WTC11 (cell line): ENCODE measurements around the gene EIF5A. TPM values are rescaled to one million over a fixed set of nuclear protein-coding genes. Genes with fewer than 3 reads are reported as not detected.

Experiments used
- ATAC-seq: fragments of 200-7000 bp; cut with Tn5 transposase; 2 replicates; pipeline ENCODE4 v1.10.0; 2021; ENCODE audit warnings: mild to moderate bottlenecking, moderate library complexity
- CTCF ChIA-PET: fragments of 300-600 bp; sonication (Branson Sonifier 250); formaldehyde crosslinking; loops from one replicate; lab custom pipeline; 2021; ENCODE audit warnings: antibody characterized with exemption; lab: Charles Lee
- POLR2A ChIA-PET: fragments of 350-600 bp; sonication (Branson Sonifier 250); formaldehyde crosslinking; loops from one replicate; lab custom pipeline; 2021; ENCODE audit warnings: antibody characterized with exemption; lab: Charles Lee
- DNase-seq: peaks from one replicate; pipeline ENCODE4 v3.0.0; 2021; ENCODE audit warnings: low spot score
- H3K27ac Mint-ChIP-seq: 2 replicates; pipeline ENCODE4 v1.8.0; 2021; ENCODE audit warnings: mixed read lengths
- H3K27me3 Mint-ChIP-seq: 2 replicates; pipeline ENCODE4 v1.8.0; 2021; ENCODE audit warnings: low read depth, mild to moderate bottlenecking, moderate library complexity, mixed read lengths
- H3K36me3 Mint-ChIP-seq: 2 replicates; pipeline ENCODE4 v1.8.0; 2021; ENCODE audit warnings: mixed read lengths
- H3K4me1 Mint-ChIP-seq: 2 replicates; pipeline ENCODE4 v1.8.0; 2022; ENCODE audit warnings: mixed read lengths
- H3K4me3 Mint-ChIP-seq: 2 replicates; pipeline ENCODE4 v1.8.0; 2021; ENCODE audit warnings: mild to moderate bottlenecking, moderate library complexity, mixed read lengths
- H3K9me3 Mint-ChIP-seq: 2 replicates; pipeline ENCODE4 v1.8.0; 2021; ENCODE audit warnings: mixed read lengths
- ATF3 ChIP-seq: sonication (generic); formaldehyde crosslinking; conservative IDR thresholded peaks from 2 replicates; pipeline ENCODE4 v1.8.1; 2022; ENCODE audit warnings: mild to moderate bottlenecking, missing genetic modification reagents
- ATF6 ChIP-seq: sonication (generic); formaldehyde crosslinking; IDR thresholded peaks from 2 replicates; pipeline ENCODE4 v1.8.1; 2023; ENCODE audit warnings: mild to moderate bottlenecking, missing genetic modification reagents
- CREM ChIP-seq: sonication (generic); formaldehyde crosslinking; IDR thresholded peaks from 2 replicates; pipeline ENCODE4 v1.8.1; 2022; ENCODE audit warnings: mild to moderate bottlenecking, missing genetic modification reagents, moderate library complexity
- FOXJ3 ChIP-seq: sonication (generic); formaldehyde crosslinking; IDR thresholded peaks from 2 replicates; pipeline ENCODE4 v1.9.0; 2021; ENCODE audit warnings: missing genetic modification reagents, mild to moderate bottlenecking, borderline replicate concordance
- FOXP1 ChIP-seq: sonication (generic); formaldehyde crosslinking; IDR thresholded peaks from 2 replicates; pipeline ENCODE4 v1.8.0; 2022; ENCODE audit warnings: missing genetic modification reagents, mild to moderate bottlenecking, moderate library complexity, borderline replicate concordance
- FOXP4 ChIP-seq: sonication (generic); formaldehyde crosslinking; IDR thresholded peaks from 2 replicates; pipeline ENCODE4 v1.8.0; 2022; ENCODE audit warnings: mild to moderate bottlenecking, missing genetic modification reagents
- IRF2 ChIP-seq: sonication (generic); formaldehyde crosslinking; IDR thresholded peaks from 2 replicates; pipeline ENCODE4 v1.8.0; 2022; ENCODE audit warnings: low read depth, missing genetic modification reagents, borderline replicate concordance
- JAZF1 ChIP-seq: fragments of 250-450 bp; sonication (Bioruptor Pico); IDR thresholded peaks from 2 replicates; pipeline ENCODE4 v1.9.0; 2021; ENCODE audit warnings: moderate library complexity, mild to moderate bottlenecking, inconsistent platforms
- NR3C1 ChIP-seq: sonication (generic); formaldehyde crosslinking; conservative IDR thresholded peaks from 2 replicates; pipeline ENCODE4 v1.8.1; 2023; ENCODE audit warnings: low read depth, mild to moderate bottlenecking, missing genetic modification reagents
- OVOL2 ChIP-seq: fragments of 250-450 bp; sonication (Bioruptor Pico); IDR thresholded peaks from 2 replicates; pipeline ENCODE4 v1.9.0; 2021; ENCODE audit warnings: mild to moderate bottlenecking, borderline replicate concordance
- RORB ChIP-seq: fragments of 250-450 bp; sonication (Bioruptor Pico); IDR thresholded peaks from 2 replicates; pipeline ENCODE4 v1.9.0; 2021; ENCODE audit warnings: mild to moderate bottlenecking
- TEAD4 ChIP-seq: sonication (generic); formaldehyde crosslinking; IDR thresholded peaks from 2 replicates; pipeline ENCODE4 v1.8.0; 2022; ENCODE audit warnings: mild to moderate bottlenecking, missing genetic modification reagents
- ZNF121 ChIP-seq: sonication (generic); formaldehyde crosslinking; IDR thresholded peaks from 2 replicates; pipeline ENCODE4 v1.8.0; 2023; ENCODE audit warnings: missing genetic modification reagents
- ZNF138 ChIP-seq: sonication (generic); formaldehyde crosslinking; conservative IDR thresholded peaks from 2 replicates; pipeline ENCODE4 v1.8.1; 2022; ENCODE audit warnings: mild to moderate bottlenecking, moderate library complexity, missing genetic modification reagents
- ZNF396 ChIP-seq: fragments of 250-450 bp; sonication (Bioruptor Pico); IDR thresholded peaks from 2 replicates; pipeline ENCODE4 v1.8.0; 2021; ENCODE audit warnings: mild to moderate bottlenecking, moderate library complexity, borderline replicate concordance
- ZNF416 ChIP-seq: fragments of 250-450 bp; sonication (Bioruptor Pico); IDR thresholded peaks from 2 replicates; pipeline ENCODE4 v1.9.0; 2021; ENCODE audit warnings: mild to moderate bottlenecking, inconsistent platforms
- total RNA-seq: library from RNA; stranded (reverse); gene quantifications from 3 replicates; pipeline ENCODE4 v1.2.3, GENCODE V29; 2021
- TF ChIP-seq, protein P1 (sequence below): sonication (generic); formaldehyde crosslinking; IDR thresholded peaks from 2 replicates; pipeline ENCODE4 v1.8.1; 2022; ENCODE audit warnings: mild to moderate bottlenecking, missing genetic modification reagents, moderate library complexity, borderline replicate concordance
- TF ChIP-seq, protein P2 (sequence below): sonication (generic); formaldehyde crosslinking; IDR thresholded peaks from 2 replicates; pipeline ENCODE4 v1.8.0; 2022; ENCODE audit warnings: mild to moderate bottlenecking, missing genetic modification reagents
- TF ChIP-seq, protein P3 (sequence below): sonication (generic); formaldehyde crosslinking; IDR thresholded peaks from 2 replicates; pipeline ENCODE4 v1.8.1; 2022; ENCODE audit warnings: low read depth, mild to moderate bottlenecking, moderate library complexity, missing genetic modification reagents, borderline replicate concordance
- TF ChIP-seq, protein P4 (sequence below): sonication (generic); formaldehyde crosslinking; IDR thresholded peaks from 2 replicates; pipeline ENCODE4 v1.8.1; 2022; ENCODE audit warnings: mild to moderate bottlenecking, moderate library complexity, missing genetic modification reagents
- TF ChIP-seq, protein P5 (sequence below): sonication (generic); formaldehyde crosslinking; IDR thresholded peaks from 2 replicates; pipeline ENCODE4 v1.8.1; 2022; ENCODE audit warnings: low read depth, missing genetic modification reagents, borderline replicate concordance

EIF5A gene
- total RNA-seq, 1 experiment from 2014 or later: 1,021 TPM

DNA sequence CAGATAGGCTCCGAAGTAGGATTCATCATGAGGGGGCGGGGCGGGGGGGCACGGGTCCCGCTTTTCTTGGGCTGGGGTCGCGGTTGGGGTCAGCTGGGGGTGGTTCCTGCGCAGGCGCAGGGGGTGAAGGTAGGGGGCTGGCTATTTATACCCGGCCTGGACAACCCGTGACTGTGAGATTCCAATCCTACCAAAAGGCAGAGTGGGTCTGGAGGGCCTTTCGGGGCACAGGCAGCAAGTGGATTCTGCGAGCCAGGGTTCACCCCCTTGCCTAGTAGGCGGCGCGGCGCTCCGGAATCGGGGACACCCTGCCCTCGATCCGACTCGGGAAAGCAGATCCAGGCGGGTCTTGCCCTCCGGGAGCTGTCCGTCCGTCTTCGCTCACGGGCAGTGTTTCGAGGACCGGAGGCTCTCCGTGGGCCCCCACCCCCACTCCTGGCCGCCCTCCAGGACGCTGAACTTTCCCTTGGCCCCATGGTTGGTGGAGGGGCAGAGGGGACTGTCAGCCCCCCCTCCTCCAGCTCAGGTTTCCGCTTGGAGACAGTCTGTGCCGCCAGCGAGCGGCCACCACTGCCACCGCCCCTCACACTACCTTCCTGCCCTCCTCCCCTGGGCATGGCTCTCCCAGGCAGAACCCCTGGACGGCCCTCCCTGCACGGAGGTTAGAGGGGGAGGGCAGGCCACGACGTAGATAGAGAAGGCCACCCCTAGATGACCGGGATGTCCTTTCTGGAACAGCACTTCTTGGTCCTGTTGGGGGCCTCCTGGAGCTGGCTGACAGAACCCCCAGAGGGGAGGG, 25.3 kb upstream of the EIF5A start:
- H3K27ac Mint-ChIP-seq: no peak overlapping the region
- ChIA-PET POLR2A (interaction anchor here (0.7 to 1.7 kb wide), 7 partner anchors 12 to 266 kb away, joined by 3 to 8 read pairs (median 4); partner anchors contain the start of gene GABARAP), CTCF (interaction anchor here (0.6 to 7.0 kb wide), 21 partner anchors 9 to 307 kb away, joined by 3 to 119 read pairs (median 10); partner anchors contain the start of genes ACAP1, GABARAP, NEURL4 and SOX15)
- DNase-seq: peak; percentile 41
- TF ChIP-seq, protein P1, sequence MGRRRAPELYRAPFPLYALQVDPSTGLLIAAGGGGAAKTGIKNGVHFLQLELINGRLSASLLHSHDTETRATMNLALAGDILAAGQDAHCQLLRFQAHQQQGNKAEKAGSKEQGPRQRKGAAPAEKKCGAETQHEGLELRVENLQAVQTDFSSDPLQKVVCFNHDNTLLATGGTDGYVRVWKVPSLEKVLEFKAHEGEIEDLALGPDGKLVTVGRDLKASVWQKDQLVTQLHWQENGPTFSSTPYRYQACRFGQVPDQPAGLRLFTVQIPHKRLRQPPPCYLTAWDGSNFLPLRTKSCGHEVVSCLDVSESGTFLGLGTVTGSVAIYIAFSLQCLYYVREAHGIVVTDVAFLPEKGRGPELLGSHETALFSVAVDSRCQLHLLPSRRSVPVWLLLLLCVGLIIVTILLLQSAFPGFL (CRISPR knock-in tag): no peak
- no peak for TF ChIP-seq JAZF1
- no peak for TF ChIP-seq ATF6 (CRISPR knock-in tag)
- 0 out of 2 replicates have a peak, but pooled peaks have one; percentile 21 for TF ChIP-seq FOXP1 (CRISPR knock-in tag)
- TF ChIP-seq ATF3: no peak
- 0 out of 2 replicates have a peak, but pooled peaks have one; percentile 25 for TF ChIP-seq FOXP4 (CRISPR knock-in tag)
- TF ChIP-seq ZNF138 (CRISPR knock-in tag): no peak
- TF ChIP-seq ZNF396: no peak
- TF ChIP-seq NR3C1 (CRISPR knock-in tag): no peak
- TF ChIP-seq TEAD4 (CRISPR knock-in tag): no peak
- no peak for TF ChIP-seq RORB (CRISPR knock-in tag)
- ATAC-seq: peak; percentile 1; the same call in 1 of the 2 replicates
- peak overlapping the region; percentile 82 for H3K4me3 Mint-ChIP-seq
- H3K9me3 Mint-ChIP-seq: no peaks in the 10 kb centered on the region
- H3K27me3 Mint-ChIP-seq: peaks cover 21% of the 10 kb centered on the region
- H3K4me1 Mint-ChIP-seq: peaks cover 20% of the 10 kb centered on the region
- H3K36me3 Mint-ChIP-seq: no peaks in the 10 kb centered on the region

- no peak for ATAC-seq
- POLR2A ChIA-PET: interaction anchor here (1.1 to 1.7 kb wide), 3 partner anchors 11 to 65 kb away, joined by 3 to 4 read pairs (median 3); no protein-coding TSS in a partner anchor
- Mint-ChIP-seq H3K27ac (no peak overlapping the region), H3K4me1 (peaks cover 20% of the 10 kb centered on the region), H3K27me3 (peaks cover 21% of the 10 kb centered on the region), H3K4me3 (peak overlapping the region; percentile 82), H3K9me3 (no peaks in the 10 kb centered on the region), H3K36me3 (no peaks in the 10 kb centered on the region)
- CTCF ChIA-PET: interaction anchor here (0.6 to 7.0 kb wide), 8 partner anchors 14 to 237 kb away, joined by 3 to 119 read pairs (median 8); partner anchors contain the start of genes GABARAP and TMEM95
- DNase-seq: no peak
- TF ChIP-seq OVOL2 (no peak), ZNF416 (CRISPR knock-in tag) (no peak), FOXJ3 (CRISPR knock-in tag) (no peak), IRF2 (CRISPR knock-in tag) (no peak), CREM (CRISPR knock-in tag) (no peak), ZNF121 (no peak)
- TF ChIP-seq, protein P2, sequence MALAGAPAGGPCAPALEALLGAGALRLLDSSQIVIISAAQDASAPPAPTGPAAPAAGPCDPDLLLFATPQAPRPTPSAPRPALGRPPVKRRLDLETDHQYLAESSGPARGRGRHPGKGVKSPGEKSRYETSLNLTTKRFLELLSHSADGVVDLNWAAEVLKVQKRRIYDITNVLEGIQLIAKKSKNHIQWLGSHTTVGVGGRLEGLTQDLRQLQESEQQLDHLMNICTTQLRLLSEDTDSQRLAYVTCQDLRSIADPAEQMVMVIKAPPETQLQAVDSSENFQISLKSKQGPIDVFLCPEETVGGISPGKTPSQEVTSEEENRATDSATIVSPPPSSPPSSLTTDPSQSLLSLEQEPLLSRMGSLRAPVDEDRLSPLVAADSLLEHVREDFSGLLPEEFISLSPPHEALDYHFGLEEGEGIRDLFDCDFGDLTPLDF (CRISPR knock-in tag): no peak
- TF ChIP-seq, protein P3, sequence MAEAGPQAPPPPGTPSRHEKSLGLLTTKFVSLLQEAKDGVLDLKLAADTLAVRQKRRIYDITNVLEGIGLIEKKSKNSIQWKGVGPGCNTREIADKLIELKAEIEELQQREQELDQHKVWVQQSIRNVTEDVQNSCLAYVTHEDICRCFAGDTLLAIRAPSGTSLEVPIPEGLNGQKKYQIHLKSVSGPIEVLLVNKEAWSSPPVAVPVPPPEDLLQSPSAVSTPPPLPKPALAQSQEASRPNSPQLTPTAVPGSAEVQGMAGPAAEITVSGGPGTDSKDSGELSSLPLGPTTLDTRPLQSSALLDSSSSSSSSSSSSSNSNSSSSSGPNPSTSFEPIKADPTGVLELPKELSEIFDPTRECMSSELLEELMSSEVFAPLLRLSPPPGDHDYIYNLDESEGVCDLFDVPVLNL (CRISPR knock-in tag): no peak
- TF ChIP-seq, protein P4, sequence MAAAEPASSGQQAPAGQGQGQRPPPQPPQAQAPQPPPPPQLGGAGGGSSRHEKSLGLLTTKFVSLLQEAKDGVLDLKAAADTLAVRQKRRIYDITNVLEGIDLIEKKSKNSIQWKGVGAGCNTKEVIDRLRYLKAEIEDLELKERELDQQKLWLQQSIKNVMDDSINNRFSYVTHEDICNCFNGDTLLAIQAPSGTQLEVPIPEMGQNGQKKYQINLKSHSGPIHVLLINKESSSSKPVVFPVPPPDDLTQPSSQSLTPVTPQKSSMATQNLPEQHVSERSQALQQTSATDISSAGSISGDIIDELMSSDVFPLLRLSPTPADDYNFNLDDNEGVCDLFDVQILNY (CRISPR knock-in tag): no peak
- TF ChIP-seq, protein P5, sequence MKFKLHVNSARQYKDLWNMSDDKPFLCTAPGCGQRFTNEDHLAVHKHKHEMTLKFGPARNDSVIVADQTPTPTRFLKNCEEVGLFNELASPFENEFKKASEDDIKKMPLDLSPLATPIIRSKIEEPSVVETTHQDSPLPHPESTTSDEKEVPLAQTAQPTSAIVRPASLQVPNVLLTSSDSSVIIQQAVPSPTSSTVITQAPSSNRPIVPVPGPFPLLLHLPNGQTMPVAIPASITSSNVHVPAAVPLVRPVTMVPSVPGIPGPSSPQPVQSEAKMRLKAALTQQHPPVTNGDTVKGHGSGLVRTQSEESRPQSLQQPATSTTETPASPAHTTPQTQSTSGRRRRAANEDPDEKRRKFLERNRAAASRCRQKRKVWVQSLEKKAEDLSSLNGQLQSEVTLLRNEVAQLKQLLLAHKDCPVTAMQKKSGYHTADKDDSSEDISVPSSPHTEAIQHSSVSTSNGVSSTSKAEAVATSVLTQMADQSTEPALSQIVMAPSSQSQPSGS: no peak
Observed at GRCh38 chr17:7282752-7283321, 24.6 kb upstream of the EIF5A start.
